Activated CD8-positive, alpha-beta memory T cell treated with anti-CD3 and anti-CD28 coated beads, Interleukin-2, amount 50 U/mL, for 48 hours (primary cell): ENCODE data around the gene BFSP1.

Experiments
- DNase-seq: peaks from one replicate; pipeline ENCODE4 v3.0.0-alpha.2; 2020

Gene BFSP1

GRCh38 chr20:17493173-17493572 is 38.0 kb downstream of the BFSP1 start:
- peak; percentile 13 for DNase-seq

GRCh38 chr20:17491488-17491887 is 39.7 kb downstream of the BFSP1 start:
- peak; percentile 15 for DNase-seq

GRCh38 chr20:17491041-17491440 is 40.1 kb downstream of the BFSP1 start:
- peak; percentile 29 for DNase-seq

- DNase-seq = peak; percentile 4
Observed at GRCh38 chr20:17490501-17490900, 40.7 kb downstream of the BFSP1 start.

GRCh38 chr20:17488916-17489600 is 42.1 kb downstream of the BFSP1 start:
- peak; percentile 25 for DNase-seq

- DNase-seq = peak; percentile 4
Observed at GRCh38 chr20:17485017-17485416, 46.2 kb downstream of the BFSP1 start.

GRCh38 chr20:17482536-17482935 is 48.6 kb downstream of the BFSP1 start:
- no peak for DNase-seq

GRCh38 chr20:17481661-17482060 is 49.5 kb downstream of the BFSP1 start:
- no peak for DNase-seq

GRCh38 chr20:17480696-17481095 is 50.5 kb downstream of the BFSP1 start:
- DNase-seq = no peak

GRCh38 chr20:17479063-17479657 is 52.0 kb downstream of the BFSP1 start:
- DNase-seq = no peak

- DNase-seq = no peak
Observed at GRCh38 chr20:17473659-17474058, 57.5 kb downstream of the BFSP1 start.

- no peak for DNase-seq
Observed at GRCh38 chr20:17471606-17472187, 59.5 kb downstream of the BFSP1 start.

GRCh38 chr20:17470973-17471372 is 60.2 kb downstream of the BFSP1 start:
- no peak for DNase-seq

GRCh38 chr20:17470521-17470920 is 60.7 kb downstream of the BFSP1 start:
- DNase-seq = no peak

- no peak for DNase-seq
Observed at GRCh38 chr20:17469246-17470030, 61.7 kb downstream of the BFSP1 start.

GRCh38 chr20:17468073-17468840 is 62.9 kb downstream of the BFSP1 start:
- no peak for DNase-seq

GRCh38 chr20:17467120-17467655 is 64.0 kb downstream of the BFSP1 start:
- no peak for DNase-seq

- no peak for DNase-seq
Observed at GRCh38 chr20:17466641-17467040, 64.5 kb downstream of the BFSP1 start.

- DNase-seq = no peak
Observed at GRCh38 chr20:17465236-17465635, 65.9 kb downstream of the BFSP1 start.

- DNase-seq = no peak
Observed at GRCh38 chr20:17463711-17464110, 67.5 kb downstream of the BFSP1 start.

GRCh38 chr20:17461941-17462340 is 69.2 kb downstream of the BFSP1 start:
- DNase-seq = no peak

- no peak for DNase-seq
Observed at GRCh38 chr20:17460119-17460518, 71.1 kb downstream of the BFSP1 start.
